Measurements from ENCODE around the gene IDI2. TPM values are rescaled to one million over a fixed set of nuclear protein-coding genes. Genes with fewer than 3 reads are reported as not detected.

Gene IDI2
- total RNA-seq, 6 experiments from 2014 or later = not detected

DNA sequence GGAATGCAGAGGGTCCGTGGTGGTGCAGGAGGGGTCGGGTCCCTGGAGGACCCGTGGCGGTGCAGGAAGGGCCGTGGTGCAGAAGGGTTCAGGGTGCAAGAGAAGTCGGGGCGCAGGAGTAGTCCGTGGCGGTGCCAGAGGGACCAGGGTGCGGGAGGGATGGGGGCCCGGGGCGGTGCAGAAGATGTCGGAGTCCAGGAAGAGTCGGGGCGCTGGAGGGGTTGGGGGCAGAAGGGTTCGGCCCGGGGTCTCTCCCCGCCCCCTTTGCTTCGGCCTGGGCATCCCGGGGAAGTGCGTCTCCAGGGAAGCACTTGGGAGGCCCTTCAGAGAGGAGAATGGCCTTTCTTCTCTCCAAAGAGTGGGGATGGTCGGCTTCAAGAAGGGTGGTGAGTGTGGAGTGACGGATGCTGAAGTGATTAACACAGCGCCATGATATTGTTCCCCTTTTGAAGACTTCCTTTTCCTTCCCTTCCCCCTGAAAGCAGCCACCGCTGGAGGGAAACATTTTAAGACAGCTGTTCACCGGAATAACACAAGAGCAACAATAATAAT, 31.5 kb upstream of the IDI2 start:
- H3K27ac Mint-ChIP-seq = peak overlapping the region; percentile 72
- H3K4me1 Mint-ChIP-seq (ENCODE audit: low read depth) = peaks cover 65% of the 10 kb centered on the region
- TF ChIP-seq, protein P1, sequence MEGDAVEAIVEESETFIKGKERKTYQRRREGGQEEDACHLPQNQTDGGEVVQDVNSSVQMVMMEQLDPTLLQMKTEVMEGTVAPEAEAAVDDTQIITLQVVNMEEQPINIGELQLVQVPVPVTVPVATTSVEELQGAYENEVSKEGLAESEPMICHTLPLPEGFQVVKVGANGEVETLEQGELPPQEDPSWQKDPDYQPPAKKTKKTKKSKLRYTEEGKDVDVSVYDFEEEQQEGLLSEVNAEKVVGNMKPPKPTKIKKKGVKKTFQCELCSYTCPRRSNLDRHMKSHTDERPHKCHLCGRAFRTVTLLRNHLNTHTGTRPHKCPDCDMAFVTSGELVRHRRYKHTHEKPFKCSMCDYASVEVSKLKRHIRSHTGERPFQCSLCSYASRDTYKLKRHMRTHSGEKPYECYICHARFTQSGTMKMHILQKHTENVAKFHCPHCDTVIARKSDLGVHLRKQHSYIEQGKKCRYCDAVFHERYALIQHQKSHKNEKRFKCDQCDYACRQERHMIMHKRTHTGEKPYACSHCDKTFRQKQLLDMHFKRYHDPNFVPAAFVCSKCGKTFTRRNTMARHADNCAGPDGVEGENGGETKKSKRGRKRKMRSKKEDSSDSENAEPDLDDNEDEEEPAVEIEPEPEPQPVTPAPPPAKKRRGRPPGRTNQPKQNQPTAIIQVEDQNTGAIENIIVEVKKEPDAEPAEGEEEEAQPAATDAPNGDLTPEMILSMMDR (IDR thresholded peaks at IDR 0.05) = no peak
- no peaks in the 10 kb centered on the region; the same call in 1 of the 2 replicates for H3K27me3 Mint-ChIP-seq (ENCODE audit: insufficient read depth)
- H3K36me3 Mint-ChIP-seq (ENCODE audit: low read depth) = peaks cover 20% of the 10 kb centered on the region
- H3K9me3 Mint-ChIP-seq = no peaks in the 10 kb centered on the region
- peak overlapping the region; percentile 88 for H3K4me3 Mint-ChIP-seq
- DNase-seq = no peak

DNA sequence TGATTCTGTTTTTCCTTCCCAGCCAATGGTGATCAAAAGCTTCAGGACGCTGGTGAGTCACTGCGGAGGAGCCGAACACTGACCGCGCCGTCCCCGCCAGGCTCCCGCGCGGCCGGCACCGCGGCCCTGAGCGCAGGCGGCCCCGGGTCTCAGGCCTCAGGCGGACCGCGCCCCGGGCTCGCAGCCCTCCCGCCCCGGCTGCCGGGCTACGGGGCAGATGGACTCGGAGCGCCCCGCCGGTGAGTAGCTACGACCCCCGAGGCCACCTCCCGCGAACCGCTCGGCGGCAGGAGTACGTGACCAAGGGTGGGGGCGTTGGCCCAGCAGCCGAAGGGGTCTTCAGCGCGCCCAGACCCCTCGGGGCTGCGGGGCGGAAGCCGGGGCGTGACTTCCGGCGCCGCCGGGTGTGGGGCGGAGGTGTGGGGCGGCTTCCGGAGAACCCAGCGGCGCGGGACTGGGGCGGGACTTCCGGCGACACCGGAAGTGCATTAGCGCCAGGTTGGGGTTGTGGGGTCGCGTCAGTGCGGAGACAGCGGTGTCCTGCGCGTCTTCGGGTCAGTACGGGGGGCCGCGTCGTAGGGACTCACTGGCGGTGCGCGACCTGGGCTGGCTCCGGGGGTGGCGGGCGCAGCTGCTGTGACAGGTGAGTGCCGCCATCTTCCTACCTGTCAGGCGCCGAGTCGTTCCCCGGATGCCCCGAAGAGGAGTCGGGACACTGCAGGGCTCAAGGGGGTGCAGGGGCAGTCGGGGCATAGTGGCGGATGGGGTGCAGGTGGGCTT, 30.9 kb upstream of the IDI2 start, which contains the start of gene WDR37:
TSS of gene WDR37 (plus strand) at position 60 of the 780 bp plus-strand sequence. CDS start 15,771 bp downstream, outside the sequence.
- Mint-ChIP-seq H3K4me1 (ENCODE audit: low read depth) (peaks cover 62% of the 10 kb centered on the region), H3K4me3 (peak within 1 kb of the TSS; percentile 99), H3K36me3 (ENCODE audit: low read depth) (peaks cover 20% of the 10 kb centered on the region), H3K27me3 (ENCODE audit: insufficient read depth) (no peaks in the 10 kb centered on the region; the same call in 1 of the 2 replicates), H3K9me3 (no peaks in the 10 kb centered on the region), H3K27ac (peak within 1 kb of the TSS; percentile 98)
- peak; percentile 87 for DNase-seq
- TF ChIP-seq, protein P1 (IDR thresholded peaks at IDR 0.05) = no peak

DNA sequence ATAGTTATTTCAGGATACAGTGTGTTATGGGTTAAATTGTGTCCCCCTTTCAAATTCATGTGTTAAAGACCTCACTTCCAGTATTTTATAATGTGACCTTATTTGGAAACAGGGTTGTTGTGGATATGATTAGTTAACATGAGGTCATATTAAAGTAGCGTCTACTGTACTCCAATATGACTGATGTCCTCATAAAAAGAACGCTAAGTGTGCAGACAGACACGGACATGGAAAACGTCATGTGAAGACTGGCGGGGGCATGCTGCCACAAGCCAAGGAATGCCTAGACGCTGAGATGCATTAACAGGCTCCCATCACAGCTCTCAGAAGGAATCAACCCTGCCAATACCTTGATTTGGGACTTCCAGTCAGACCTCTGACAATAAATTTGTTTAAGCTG, 29.0 kb upstream of the IDI2 start:
- Mint-ChIP-seq H3K4me1 (ENCODE audit: low read depth) (peaks cover 59% of the 10 kb centered on the region), H3K9me3 (no peaks in the 10 kb centered on the region), H3K27ac (peak overlapping the region; percentile 61; the same call in 1 of the 2 replicates), H3K4me3 (peak overlapping the region; percentile 99), H3K36me3 (ENCODE audit: low read depth) (peaks cover 11% of the 10 kb centered on the region; the same call in 1 of the 2 replicates), H3K27me3 (ENCODE audit: insufficient read depth) (no peaks in the 10 kb centered on the region; the same call in 1 of the 2 replicates)
- TF ChIP-seq, protein P1 (IDR thresholded peaks at IDR 0.05) = no peak
- DNase-seq = no peak

DNA sequence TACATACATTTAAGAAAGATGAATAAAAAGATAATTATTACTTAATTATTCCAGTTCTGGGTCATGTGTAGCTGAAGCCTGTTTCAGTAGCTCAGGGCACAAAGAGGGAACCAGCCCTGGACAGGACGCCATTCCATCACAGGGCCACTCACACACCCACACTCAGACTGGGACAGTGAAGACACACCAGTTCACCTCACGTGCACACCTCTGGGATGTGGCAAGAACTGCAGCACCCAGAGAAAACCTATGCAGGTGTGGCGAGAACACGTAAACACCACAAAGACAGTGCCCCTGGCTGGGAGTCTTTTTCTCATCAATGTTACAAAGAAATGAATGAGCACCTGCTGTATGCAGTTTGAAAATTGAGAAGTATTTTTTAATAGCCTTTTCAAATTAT, 24.9 kb upstream of the IDI2 start:
- Mint-ChIP-seq H3K27ac (peak overlapping the region; percentile 99; the same call in 1 of the 2 replicates), H3K27me3 (ENCODE audit: insufficient read depth) (peaks cover 2% of the 10 kb centered on the region; the same call in 1 of the 2 replicates), H3K4me3 (peak overlapping the region; percentile 96), H3K4me1 (ENCODE audit: low read depth) (peaks cover 57% of the 10 kb centered on the region), H3K36me3 (ENCODE audit: low read depth) (peaks cover 21% of the 10 kb centered on the region), H3K9me3 (no peaks in the 10 kb centered on the region)
- no peak for DNase-seq
- TF ChIP-seq, protein P1 (IDR thresholded peaks at IDR 0.05) = no peak

DNA sequence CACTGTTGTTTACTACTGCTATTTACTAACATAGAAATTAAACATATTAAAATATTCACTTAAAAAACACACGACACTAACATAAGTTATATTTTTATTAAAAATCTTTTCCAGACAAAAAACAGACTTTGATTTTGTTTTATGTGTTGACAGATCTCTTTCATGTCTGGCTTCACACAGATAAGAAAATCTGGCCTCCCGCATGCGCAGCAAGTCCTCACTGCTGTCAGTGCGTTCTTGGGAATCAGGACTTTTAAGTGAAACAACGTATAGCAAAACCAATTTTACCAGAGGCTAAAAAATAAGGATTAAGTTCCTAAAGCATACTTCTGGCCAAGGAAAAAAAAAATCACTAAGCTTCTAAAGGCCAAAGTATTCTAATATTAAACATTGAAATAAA, 24.5 kb upstream of the IDI2 start:
- Mint-ChIP-seq H3K27ac (peak overlapping the region; percentile 99), H3K4me3 (peak overlapping the region; percentile 96), H3K27me3 (ENCODE audit: insufficient read depth) (peaks cover 2% of the 10 kb centered on the region), H3K4me1 (ENCODE audit: low read depth) (peaks cover 57% of the 10 kb centered on the region), H3K36me3 (ENCODE audit: low read depth) (peaks cover 21% of the 10 kb centered on the region), H3K9me3 (no peaks in the 10 kb centered on the region)
- TF ChIP-seq, protein P1 (IDR thresholded peaks at IDR 0.05) = no peak
- no peak for DNase-seq
